Islet of Langerhans (tissue), 1 donor: ENCODE data around the gene ADGRG3.

Source experiments
- FAIRE-seq: peaks from one replicate; lab custom pipeline; 2011; peaks lifted over from hg19 to GRCh38; lab: Jason Lieb, UNC

Gene ADGRG3

GRCh38 chr16:57668263-57668571 is at the start of gene ADGRG3:
ADGRG3 (plus strand) TSS chr16:57668306; CDS start chr16:57668348, 42 bp downstream.
- FAIRE-seq: no peak

GRCh38 chr16:57619133-57619605 is 48.9 kb upstream of the ADGRG3 start:
- FAIRE-seq: no peak

GRCh38 chr16:57619606-57620334 is 48.3 kb upstream of the ADGRG3 start:
- no peak for FAIRE-seq

GRCh38 chr16:57620335-57621231 is 47.5 kb upstream of the ADGRG3 start:
- FAIRE-seq: no peak

GRCh38 chr16:57621521-57622271 is 46.4 kb upstream of the ADGRG3 start:
- FAIRE-seq: no peak

GRCh38 chr16:57622361-57623250 is 45.5 kb upstream of the ADGRG3 start:
- FAIRE-seq: no peak

- FAIRE-seq: no peak
These were observed 44.7 kb upstream of the ADGRG3 start for GRCh38 chr16:57623251-57624043.

GRCh38 chr16:57624044-57624688 is 43.9 kb upstream of the ADGRG3 start:
- no peak for FAIRE-seq

GRCh38 chr16:57624806-57625500 is 43.2 kb upstream of the ADGRG3 start:
- no peak for FAIRE-seq

GRCh38 chr16:57626420-57627170 is 41.5 kb upstream of the ADGRG3 start:
- FAIRE-seq: no peak

GRCh38 chr16:57627184-57627871 is 40.8 kb upstream of the ADGRG3 start:
- FAIRE-seq: no peak

GRCh38 chr16:57628008-57628781 is 39.9 kb upstream of the ADGRG3 start, which contains the start of gene ADGRG1:
ADGRG1 (plus strand) TSS chr16:57628630; CDS start chr16:57650288, 21,658 bp downstream.
- peak; percentile 47 for FAIRE-seq

- FAIRE-seq: no peak
These were observed 39.3 kb upstream of the ADGRG3 start for GRCh38 chr16:57628783-57629293.

- FAIRE-seq: no peak
These were observed 38.3 kb upstream of the ADGRG3 start for GRCh38 chr16:57629516-57630406.

GRCh38 chr16:57630407-57630797 is 37.7 kb upstream of the ADGRG3 start:
- no peak for FAIRE-seq
